Thoracic aorta (tissue), 2 donors: ENCODE results near the gene CNTLN. TPM values are rescaled to one million over a fixed set of nuclear protein-coding genes. Genes with fewer than 3 reads are reported as not detected.
"Not testable (repeated sequence)": the region's sequence is repeated elsewhere in the genome, so short reads cannot be mapped to it uniquely, and the experiment has no call there.

Source experiments
- ATAC-seq: fragments of 150-250 bp; one replicate; pipeline ENCODE4 v1.8.0; 2017; ENCODE audit warnings: low read depth; ENCODE audit not compliant: insufficient number of reproducible peaks, low FRiP score
- DNase-seq: peaks from one replicate; pipeline ENCODE4 v3.0.0-alpha.2; 2020; ENCODE audit warnings: low spot score
- H3K27ac ChIP-seq, 2 donors: fragments of 200-600 bp; sonication (generic); 1 replicate in 1 of 2; 2 replicates in 1 of 2; pipeline ENCODE4 v1.5.1; 2016; ENCODE audit warnings: mild to moderate bottlenecking in 2 of 2, moderate library complexity in 2 of 2
- H3K27me3 ChIP-seq: fragments of 200-600 bp; sonication (generic); replicated peaks from 2 replicates; pipeline ENCODE4 v1.6.0; 2016; ENCODE audit warnings: mild to moderate bottlenecking; ENCODE audit not compliant: insufficient read depth
- H3K36me3 ChIP-seq: fragments of 200-600 bp; sonication (generic); one replicate; pipeline ENCODE4 v1.5.1; 2016
- H3K4me1 ChIP-seq, 2 donors: fragments of 200-600 bp; sonication (generic); 1 replicate in 1 of 2; 2 replicates in 1 of 2; pipeline versions ENCODE4 v1.5.1 to v1.6.0; 2016; ENCODE audit warnings: low read depth in 2 of 2, mild to moderate bottlenecking in 1 of 2; ENCODE audit not compliant: control insufficient read depth in 1 of 2
- H3K4me3 ChIP-seq: fragments of 200-600 bp; sonication (generic); 2 replicates; pipeline ENCODE4 v1.5.1; 2016; ENCODE audit warnings: mild to moderate bottlenecking
- H3K9me3 ChIP-seq: fragments of 200-600 bp; sonication (generic); 2 replicates; pipeline ENCODE4 v1.5.1; 2016
- total RNA-seq, 2 donors: library from RNA; depleted of rRNA; stranded (reverse); fragments of >200 nt; gene quantifications; one replicate each; pipeline versions ENCODE4 v1.1.0 to v1.2.3, GENCODE V29; 2016
- TF ChIP-seq, protein P1 (sequence below): fragments of 200-600 bp; sonication (generic); IDR thresholded peaks from one replicate; pipeline ENCODE4 v1.5.1; 2019; ENCODE audit warnings: antibody characterized with exemption

CNTLN gene
- total RNA-seq, 2 donors from 2014 or later = 11.4 to 16.4 TPM

DNA sequence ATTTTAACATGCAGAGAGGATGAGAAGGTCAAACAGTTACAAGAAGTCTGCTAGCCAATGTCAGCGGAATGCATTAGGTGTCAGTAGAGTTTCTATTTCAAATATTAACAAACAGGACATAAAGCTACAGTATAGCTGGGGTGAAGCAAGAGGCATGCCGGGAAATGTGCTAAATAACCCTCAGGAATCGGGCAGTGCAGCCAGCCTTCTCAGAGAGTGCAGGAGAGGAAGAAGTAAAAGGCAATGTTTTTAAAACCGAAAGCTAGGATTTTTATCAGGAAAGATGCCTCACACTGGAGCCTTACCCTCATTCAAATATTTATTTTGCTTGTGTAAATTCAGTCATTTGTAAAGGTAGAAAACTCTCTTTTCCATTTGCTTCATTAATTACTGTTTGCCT is 384.9 kb downstream of the CNTLN start:
- Histone ChIP-seq H3K27me3 (no peaks in the 10 kb centered on the region), H3K36me3 (no peaks in the 10 kb centered on the region), H3K4me1 (peaks cover 0 to 5% of the 10 kb centered on the region in 2 donors), H3K9me3 (no peaks in the 10 kb centered on the region), H3K27ac (no peak overlapping the region), H3K4me3 (no peak overlapping the region)
- ATAC-seq = no peak
- no peak for DNase-seq
- TF ChIP-seq, protein P1, sequence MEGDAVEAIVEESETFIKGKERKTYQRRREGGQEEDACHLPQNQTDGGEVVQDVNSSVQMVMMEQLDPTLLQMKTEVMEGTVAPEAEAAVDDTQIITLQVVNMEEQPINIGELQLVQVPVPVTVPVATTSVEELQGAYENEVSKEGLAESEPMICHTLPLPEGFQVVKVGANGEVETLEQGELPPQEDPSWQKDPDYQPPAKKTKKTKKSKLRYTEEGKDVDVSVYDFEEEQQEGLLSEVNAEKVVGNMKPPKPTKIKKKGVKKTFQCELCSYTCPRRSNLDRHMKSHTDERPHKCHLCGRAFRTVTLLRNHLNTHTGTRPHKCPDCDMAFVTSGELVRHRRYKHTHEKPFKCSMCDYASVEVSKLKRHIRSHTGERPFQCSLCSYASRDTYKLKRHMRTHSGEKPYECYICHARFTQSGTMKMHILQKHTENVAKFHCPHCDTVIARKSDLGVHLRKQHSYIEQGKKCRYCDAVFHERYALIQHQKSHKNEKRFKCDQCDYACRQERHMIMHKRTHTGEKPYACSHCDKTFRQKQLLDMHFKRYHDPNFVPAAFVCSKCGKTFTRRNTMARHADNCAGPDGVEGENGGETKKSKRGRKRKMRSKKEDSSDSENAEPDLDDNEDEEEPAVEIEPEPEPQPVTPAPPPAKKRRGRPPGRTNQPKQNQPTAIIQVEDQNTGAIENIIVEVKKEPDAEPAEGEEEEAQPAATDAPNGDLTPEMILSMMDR = no peak

DNA sequence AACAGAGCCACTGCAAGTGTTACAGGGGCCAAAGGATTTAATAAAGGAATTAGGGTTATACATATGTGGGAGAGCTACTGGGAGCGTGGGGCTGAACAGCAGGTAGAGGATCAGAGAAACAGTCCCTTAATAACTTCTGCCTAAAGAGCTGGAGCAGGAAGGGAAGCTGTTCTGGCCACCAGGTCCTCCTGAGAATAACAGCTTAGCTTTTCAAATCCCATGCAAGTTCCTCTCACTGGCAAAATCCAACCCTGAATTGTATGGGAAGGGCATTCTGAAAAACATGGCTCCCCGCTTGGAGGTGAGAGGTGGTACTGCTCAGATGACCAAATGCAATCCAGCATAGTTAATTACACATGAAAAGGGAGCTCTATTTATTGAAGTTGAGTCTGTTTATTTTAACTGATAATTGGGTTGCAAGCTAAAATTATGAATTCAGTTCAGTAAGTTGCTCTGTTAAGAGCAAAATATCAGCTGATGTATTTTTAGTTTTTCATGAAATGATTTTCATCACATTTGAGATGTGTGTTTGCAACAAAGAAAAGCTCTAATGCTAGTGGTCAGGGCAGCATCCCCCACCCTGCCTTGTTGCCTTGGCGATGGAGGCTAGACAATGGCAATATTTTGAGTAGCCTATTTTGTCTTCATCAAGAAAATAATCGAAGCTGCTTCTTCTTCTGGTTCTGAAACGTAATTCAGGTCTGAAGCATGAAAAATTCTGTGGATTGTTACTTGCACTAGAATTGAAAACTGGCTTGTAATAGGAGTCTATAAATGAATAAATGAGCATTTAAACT is 385.6 kb downstream of the CNTLN start:
- DNase-seq = no peak

DNA sequence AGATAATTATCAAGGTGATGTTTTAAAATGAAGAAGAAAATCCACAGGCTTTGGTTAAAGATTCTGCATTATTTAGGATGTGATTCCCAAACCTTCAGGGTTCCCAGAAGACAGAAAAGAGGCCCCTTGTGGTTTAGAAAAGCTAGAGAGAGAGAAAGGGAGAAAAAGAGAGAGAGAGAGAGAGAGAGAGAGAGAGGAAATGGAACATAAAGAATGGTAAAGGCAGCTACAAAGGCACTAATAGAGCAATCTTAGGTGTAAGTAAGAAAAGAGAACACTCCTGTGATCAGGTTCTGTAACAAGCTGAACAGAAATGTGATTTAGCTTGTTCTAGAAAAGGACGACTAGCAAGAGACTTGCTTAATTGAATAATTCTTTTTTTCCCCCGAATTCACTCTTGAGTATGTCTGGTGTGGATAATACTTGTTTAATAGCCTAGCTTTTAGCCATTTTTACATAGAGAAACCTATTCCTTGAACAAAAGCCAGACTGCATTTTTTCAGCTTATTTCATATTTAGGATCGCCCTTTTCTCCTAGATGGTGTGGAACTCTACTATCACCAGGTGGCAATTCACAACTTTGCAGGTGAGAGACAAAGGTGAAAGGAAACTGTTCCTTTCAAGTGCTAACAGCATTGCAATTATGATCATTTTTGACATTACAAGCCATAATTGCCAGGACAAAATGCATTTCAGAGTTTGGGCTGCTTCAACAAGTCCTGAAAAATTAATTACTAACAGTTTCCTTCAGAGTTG is 386.4 kb downstream of the CNTLN start:
- TF ChIP-seq, protein P1 = no peak
- Histone ChIP-seq H3K9me3 (no peaks in the 10 kb centered on the region), H3K27ac (no peak overlapping the region), H3K36me3 (no peaks in the 10 kb centered on the region), H3K27me3 (no peaks in the 10 kb centered on the region), H3K4me1 (no peaks in the 10 kb centered on the region), H3K4me3 (no peak overlapping the region)
- ATAC-seq (no peak), DNase-seq (no peak)

More for the DNA sequence above, 385.6 kb downstream of the CNTLN start:
- TF ChIP-seq, protein P1 = no peak
- Histone ChIP-seq H3K4me1 (no peaks in the 10 kb centered on the region), H3K27ac (no peak overlapping the region), H3K27me3 (no peaks in the 10 kb centered on the region), H3K4me3 (no peak overlapping the region), H3K36me3 (no peaks in the 10 kb centered on the region), H3K9me3 (no peaks in the 10 kb centered on the region)
- no peak for ATAC-seq

DNA sequence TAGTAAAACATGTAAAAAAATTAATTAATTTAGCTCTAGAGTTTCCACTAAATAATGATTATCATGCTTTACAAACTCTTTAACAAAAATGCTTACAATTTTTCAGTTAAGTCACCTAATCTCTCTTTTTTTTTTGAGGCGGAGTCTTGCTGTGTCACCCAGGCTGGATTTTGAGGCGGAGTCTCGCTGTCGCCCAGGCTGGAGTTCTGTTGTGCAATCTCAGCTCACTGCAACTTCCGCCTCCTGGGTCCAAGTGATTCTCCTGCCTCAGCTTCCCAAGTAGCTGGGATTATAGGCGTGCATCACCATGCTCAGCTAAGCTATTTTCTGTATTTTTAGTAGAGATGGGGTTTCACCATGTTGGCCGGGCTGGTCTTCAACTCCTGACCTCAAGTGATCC is 391.9 kb downstream of the CNTLN start:
- H3K27ac ChIP-seq, H3K9me3 ChIP-seq, DNase-seq, ATAC-seq, H3K27me3 ChIP-seq, H3K36me3 ChIP-seq, H3K4me3 ChIP-seq, H3K4me1 ChIP-seq: not testable (repeated sequence)

DNA sequence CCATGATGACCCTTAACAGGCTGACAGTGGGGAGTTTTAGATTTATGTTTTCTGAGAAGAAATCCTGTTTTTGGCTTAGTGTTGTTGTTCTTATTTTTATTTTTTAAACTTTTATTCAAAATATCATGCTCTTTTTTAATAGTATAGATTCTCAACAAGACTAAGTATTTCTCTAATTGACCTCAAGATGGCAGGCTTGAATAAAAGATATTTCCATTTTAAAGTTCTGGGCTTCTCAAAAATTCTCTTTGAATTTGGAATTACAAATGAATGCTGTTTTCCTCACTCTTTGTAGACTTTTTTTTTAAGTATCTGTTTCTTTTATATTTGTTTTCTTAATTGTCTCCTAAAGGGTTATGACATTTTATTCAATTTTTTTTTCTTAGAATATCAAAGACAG is 394.0 kb downstream of the CNTLN start:
- TF ChIP-seq, protein P1 = peak; percentile 15
- DNase-seq = no peak
- Histone ChIP-seq H3K27ac (no peak overlapping the region), H3K27me3 (no peaks in the 10 kb centered on the region), H3K4me3 (no peak overlapping the region), H3K36me3 (no peaks in the 10 kb centered on the region), H3K4me1 (no peaks in the 10 kb centered on the region), H3K9me3 (no peaks in the 10 kb centered on the region)
- ATAC-seq = no peak
